Measurements from ENCODE around the gene ATP2C2.

- no peak for TF ChIP-seq CTCF (IDR thresholded peaks at IDR 0.05)
- no peak for TF ChIP-seq EP300 (IDR thresholded peaks at IDR 0.05)
- TF ChIP-seq POLR2AphosphoS5 (IDR thresholded peaks at IDR 0.05) = no peak
Observed at GRCh38 chr16:84458606-84459532, 90.5 kb downstream of the ATP2C2 start.
